ENCODE data around the gene LMF1.

GRCh38 chr16:845351-845745 is 125.4 kb downstream of the LMF1 start:
- TF ChIP-seq RAD21 (CRISPR knock-in tag; conservative IDR thresholded peaks at IDR 0.05 in 1 of 2, IDR thresholded peaks at IDR 0.05 in 1 of 2) (no peak), CTCF (IDR thresholded peaks at IDR 0.05 in 2 of 3, conservative IDR thresholded peaks at IDR 0.05 in 1 of 3; ENCODE audit: insufficient read depth in 2 of 3, low read depth in 1 of 3, low read length in 3 of 3) (no peak), SMC3 (conservative IDR thresholded peaks at IDR 0.05; ENCODE audit: insufficient read depth, low read depth, low read length) (no peak), E4F1 (CRISPR knock-in tag; IDR thresholded peaks at IDR 0.05; ENCODE audit: borderline replicate concordance) (no peak)

All from K562 (cell line).